Measurements from ENCODE around the gene CD70.
"Not testable (repeated sequence)": the region's sequence is repeated elsewhere in the genome, so short reads cannot be mapped to it uniquely, and the experiment has no call there.

The CD70 gene

DNA sequence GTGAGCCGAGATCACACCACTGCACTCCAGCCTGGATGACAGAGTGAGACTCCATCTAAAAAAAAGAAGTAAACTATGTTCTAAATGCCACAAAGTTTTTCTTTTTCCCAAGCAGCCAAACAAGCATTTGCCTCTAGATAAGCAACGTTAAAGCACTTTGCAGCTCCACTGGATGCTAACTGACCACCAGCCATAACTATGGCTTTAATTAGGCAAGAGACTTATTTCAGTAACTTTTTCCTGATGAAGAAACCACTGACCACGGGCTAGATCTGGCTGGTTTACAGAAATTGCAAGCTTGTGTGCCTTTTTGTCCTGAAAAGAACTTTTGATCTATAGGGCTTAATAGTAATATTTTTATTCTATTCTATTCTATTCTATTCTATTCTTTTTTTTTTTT, 22.1 kb downstream of the CD70 start:
- no peak for DNase-seq

DNA sequence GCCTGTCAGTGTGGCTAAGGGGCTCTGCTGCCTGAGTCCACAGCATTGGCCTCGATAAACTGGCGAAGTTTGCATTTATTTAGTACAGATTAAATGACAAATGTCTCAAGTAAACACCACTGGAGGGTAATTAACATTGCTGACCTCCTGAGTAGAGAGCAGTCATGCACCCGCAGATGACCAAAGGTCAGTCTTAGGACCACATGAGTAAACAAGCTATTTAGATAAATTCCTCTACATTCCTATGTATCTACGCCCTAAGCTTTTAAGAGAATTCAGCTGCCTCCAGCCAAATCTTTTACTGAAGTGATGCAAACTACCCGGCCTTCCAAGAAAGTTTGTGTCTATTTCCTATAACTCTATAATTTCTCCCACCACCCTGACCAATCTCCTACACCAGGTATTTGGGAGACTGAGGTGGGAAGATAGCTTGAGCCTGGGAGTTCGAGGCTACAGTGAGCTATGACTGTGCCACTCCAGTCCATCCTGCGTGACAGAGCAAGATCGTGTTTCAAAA, 22.9 kb downstream of the CD70 start:
- DNase-seq: no peak

DNA sequence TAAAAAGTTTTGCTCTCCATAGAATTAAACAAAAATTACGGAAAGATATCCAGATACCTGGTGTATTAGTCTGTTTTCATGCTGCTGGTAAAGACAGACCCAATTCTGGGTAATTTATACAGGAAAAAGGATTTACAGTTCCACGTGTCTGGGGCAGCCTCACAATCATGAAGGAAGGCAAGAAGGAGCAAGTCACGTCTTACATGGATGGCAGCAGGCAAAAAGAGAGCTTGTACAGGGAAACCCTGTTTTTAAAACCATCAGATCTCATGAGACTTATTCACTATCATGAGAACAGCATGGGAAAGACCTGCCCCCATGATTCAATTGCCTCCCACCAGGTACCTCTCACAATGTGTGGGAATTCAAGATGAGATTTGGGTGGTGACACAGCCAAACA, 24.2 kb downstream of the CD70 start:
- not testable (repeated sequence) for DNase-seq

DNA sequence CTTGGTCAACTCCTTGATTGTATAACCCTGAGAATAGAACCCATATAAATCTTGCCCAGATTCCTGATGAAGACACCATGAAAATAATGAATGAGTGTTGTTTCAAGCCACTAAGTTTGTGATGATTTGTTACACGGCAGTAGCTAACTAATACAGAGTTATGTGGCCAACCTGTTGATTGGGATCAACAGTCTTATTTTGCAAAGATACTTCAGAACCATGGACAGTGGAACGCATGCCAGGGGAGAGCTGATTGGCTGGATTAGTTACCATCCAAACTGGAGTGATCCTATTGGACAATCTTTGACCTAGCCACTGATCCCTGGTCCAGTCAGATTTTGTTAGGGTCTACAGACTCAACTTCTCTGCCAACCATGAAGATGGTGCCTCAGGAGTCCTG, 26.6 kb downstream of the CD70 start:
- DNase-seq: no peak

DNA sequence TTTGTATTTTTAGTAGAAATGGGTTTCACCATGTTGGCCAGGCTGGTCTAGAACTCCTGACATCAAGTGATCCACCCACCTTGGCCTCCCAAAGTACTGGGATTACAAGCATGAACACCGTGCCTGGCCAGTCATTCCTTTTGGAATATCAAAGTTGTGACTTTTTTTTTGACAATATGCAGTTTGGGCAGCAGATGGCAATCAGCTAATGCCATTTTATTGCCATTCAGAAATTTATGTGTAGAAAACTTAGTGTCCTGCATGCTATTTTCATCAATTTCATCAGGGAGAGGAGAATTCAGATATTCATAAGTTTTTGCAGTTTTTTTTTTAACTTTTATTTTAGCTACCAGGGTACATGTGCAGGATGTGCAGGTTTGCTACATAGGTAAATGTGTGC, 28.5 kb downstream of the CD70 start:
- not testable (repeated sequence) for DNase-seq

DNA sequence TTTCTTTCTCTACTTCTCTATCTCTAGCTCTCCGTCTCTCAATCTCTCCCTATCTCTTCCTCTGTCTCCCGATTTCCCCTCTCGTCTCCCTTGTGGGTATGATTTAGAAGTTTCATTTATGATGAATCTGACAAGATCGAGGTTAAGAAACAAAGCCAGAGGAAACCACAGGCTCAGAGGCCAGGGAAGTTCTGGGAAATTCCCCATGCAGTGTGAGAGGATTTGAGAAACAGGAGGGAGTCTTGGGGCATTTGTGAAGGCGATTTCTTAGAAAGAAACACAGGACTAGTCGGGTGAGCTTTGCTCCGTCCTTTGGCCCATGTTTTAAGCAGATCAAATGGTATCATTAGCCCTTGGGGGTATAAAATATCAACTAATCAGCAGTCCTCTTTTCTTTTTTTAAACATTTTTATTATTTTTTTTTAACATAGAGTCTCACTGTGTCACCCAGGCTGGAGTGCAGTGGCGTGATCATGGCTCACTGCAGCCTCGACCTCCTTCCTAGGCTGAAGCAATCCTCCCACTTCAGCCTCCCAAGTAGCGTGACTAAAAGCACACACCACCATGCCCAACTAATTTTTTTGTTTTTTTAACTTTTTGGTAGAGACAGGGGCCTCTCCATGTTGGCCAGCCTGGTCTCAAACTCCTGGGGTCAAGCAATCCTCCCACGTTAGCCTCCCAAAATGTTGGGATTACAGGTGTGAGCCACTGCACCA, 34.3 kb downstream of the CD70 start:
- DNase-seq: no peak

DNA sequence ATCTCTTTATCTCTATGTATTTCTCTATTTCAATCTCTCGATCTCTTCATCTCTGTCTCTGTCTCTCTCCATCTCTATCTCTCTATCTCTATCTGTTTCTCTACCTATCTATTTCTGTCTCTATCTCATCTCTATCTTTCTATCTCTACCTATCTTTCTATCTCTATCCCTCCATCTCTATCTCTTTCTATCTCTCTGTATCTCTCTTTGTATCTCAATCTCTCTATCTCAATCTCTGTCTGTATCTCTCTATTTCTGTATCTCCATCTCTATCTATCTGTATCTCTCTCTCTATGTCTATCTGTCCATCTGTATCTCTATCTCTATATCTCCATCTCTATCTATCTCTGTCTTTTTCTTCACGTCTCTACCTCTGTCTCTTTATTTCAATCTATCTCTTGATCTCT, 34.9 kb downstream of the CD70 start:
- DNase-seq: no peak

DNA sequence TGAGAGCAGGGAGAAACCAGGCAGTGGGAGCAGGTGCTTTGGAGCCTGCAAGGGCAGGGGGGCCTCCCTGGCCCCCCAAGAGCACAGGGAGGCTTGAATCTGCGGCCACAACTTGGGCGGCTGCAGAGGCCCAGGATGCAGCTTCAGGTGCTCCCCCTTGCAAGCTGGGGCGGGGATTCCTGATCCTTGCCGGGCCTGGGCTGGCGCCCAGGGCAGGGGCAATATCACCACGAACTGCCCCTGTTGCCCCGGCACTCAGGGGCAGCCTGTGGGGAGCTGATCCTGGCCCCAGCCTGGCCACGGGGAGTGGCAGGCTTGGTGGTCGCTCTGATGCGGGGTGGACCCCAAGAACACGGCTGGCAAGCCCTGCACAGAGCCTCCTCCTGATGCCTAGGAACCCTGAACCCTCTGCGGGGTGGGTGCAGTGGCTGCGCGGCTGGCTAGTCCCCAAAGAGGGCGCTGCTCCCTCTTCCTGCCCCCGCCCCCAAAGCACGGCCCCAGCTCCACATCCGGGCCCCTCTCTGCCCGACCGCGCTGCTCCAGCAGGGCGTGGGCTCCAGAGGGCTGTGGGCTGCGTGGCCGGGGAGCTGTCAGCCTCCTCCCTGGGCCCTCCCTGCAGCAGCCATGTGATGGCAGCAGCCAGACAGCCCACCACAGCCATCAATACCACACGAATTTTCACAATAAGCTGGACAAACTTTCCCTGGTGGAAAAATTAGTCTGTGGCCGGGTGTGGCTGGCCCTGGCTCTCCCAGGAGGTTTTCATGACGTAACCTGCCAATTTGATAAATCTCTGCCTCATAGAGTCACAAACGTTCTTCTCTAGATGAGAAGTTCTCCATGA, 39.1 kb downstream of the CD70 start:
- peak; percentile 49 for DNase-seq

DNA sequence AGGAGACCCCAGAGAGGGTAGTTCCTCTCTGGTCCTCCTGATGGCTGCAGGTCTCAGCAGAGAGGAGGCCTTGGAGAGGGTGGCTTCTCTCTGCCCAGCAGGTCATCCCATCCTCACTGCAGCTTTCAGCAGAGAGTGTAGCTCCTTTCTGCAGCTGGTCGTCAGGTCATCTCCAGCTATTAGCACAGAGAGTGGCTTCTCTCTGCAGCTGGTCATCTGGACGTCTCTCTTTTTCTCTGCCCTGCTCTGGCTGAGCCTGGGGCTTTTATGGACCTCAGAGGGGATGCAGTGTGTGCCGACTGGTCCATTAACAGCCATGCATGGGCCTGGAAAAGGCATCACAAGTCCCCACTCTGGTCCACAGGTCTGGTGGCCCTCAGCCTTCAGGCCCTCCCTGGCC, 39.9 kb downstream of the CD70 start:
- DNase-seq: no peak

DNA sequence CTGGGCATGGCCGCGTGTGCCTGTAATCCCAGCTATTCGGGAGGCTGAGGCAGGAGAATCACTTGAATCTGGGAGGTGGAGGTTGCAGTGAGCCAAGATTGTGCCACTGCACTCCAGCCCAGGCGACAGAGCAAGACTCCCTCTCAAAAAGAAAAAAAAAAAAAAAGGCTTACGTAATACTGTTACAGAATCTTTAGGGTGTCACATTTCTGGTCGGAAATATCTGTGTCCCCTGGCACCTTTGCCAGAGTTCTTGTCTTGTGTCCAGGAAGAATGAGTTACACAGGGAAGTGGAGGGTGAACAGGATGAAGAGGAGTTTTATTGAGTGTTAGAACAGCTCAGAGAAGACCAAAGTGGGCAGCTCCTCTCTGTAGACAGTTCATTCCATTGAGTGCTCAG, 40.3 kb downstream of the CD70 start:
- not testable (repeated sequence) for DNase-seq

DNA sequence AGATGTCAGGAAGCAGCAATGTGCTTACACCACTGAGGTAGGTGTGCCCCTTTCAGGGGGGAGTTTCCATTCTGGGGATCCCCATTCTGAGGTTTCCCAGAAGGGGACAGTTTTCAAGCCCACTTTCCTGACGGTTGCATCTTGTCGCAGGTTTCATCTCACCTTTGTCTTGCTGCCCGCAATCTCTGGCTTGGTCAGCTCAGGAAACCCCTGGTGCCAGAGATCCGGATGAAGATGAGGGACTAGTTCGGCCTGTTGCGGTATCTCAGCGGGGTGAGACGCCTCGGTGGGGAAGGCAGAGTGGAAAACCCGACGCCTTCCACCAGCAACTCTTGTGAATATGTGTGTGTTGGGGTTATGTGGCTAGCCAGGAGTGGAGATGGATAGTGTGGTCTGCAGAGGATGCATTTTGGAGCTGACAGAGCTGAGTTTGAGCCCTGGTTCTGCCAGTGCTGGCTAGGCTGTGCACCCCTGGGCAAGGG, 47.0 kb downstream of the CD70 start:
- no peak for DNase-seq

DNA sequence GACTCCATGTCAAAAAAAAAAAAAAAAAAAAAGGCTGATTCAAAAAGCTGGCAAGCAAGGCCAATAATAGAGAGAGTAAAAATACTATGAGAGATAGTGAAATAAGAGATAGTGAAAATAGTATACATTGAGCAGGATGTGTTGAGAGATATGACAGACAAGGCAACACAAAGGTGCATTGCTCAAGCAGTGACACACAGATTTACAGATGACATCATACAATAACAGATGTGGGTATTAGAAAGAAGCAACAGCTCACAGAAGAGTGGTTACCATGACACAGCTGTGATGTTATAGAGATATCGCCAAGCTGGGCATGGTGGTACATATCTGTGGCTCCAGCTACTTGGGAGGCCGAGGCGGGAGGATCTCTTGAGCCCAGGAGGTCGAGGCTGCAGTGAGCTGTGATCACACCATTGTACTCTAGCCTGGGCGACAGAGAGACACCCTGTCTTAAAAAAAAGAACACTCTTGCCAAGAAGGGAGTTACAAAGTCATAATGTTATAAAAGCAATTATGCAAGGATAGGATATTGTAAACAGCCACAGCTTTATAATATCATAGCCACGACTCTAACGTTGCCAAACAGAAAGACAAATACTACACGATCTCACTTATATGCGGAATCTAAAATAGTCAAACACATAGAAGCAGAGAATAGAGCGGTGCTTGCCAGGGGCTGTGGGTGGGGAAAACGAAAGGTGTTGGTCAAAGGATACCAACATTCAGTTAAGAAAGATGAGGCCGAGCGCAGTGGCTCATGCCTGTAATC, 49.8 kb downstream of the CD70 start:
- no peak for DNase-seq

DNA sequence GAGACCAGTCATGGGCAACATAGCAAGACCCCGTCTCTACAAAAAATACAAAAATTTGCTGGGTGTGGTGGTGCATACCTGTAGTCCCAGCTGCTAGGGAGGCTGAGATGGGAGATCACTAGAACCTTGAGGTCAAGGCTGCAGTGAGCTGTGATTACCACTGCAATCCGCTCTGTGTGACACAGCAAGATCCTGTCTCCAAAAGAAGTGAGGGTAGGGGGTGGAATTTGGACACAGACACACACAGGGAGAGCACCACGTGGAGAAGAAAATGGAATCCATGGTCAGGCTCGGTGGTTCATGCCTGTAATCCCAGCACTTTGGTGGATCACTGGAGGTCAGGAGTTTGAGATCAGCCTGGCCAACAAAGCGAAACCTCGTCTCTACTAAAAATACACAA, 51.4 kb downstream of the CD70 start:
- DNase-seq: no peak
